RCC 7860 (cell line): ENCODE data around the gene NCKAP1.
A peak's percentile ranks its signal among the peaks of the same experiment; 100 is the strongest.
"Not testable (repeated sequence)": the region's sequence is repeated elsewhere in the genome, so short reads cannot be mapped to it uniquely, and the experiment has no call there.

Source experiments
- DNase-seq: peaks from one replicate; pipeline ENCODE4 v3.0.0-alpha.2; 2015; ENCODE audit warnings: low spot score
- FAIRE-seq: peaks from 2 replicates; lab custom pipeline; 2012; peaks lifted over from hg19 to GRCh38; lab: Jason Lieb, UNC

The NCKAP1 gene

GRCh38 chr2:182915369-182916326 lies 122.6 kb downstream of the NCKAP1 start:
- FAIRE-seq: peak; percentile 92
- peak; percentile 87 for DNase-seq

GRCh38 chr2:182914852-182915251 lies 123.4 kb downstream of the NCKAP1 start:
- DNase-seq (no peak), FAIRE-seq (no peak)

GRCh38 chr2:182913064-182913463 lies 125.2 kb downstream of the NCKAP1 start:
- DNase-seq (no peak), FAIRE-seq (no peak)

- FAIRE-seq (no peak), DNase-seq (no peak)
Observed at GRCh38 chr2:182912518-182912915, 125.7 kb downstream of the NCKAP1 start.

- no peak for FAIRE-seq
Observed at GRCh38 chr2:182911813-182912517, 126.3 kb downstream of the NCKAP1 start.

GRCh38 chr2:182910965-182911364 lies 127.3 kb downstream of the NCKAP1 start:
- FAIRE-seq: no peak
- DNase-seq: no peak

More at GRCh38 chr2:182911813-182912517, 126.3 kb downstream of the NCKAP1 start:
- no peak for DNase-seq

- no peak for DNase-seq
- no peak for FAIRE-seq
Observed at GRCh38 chr2:182907081-182907830, 131.0 kb downstream of the NCKAP1 start.

GRCh38 chr2:182906454-182906853 lies 131.8 kb downstream of the NCKAP1 start:
- DNase-seq: no peak
- FAIRE-seq: no peak

- DNase-seq (no peak), FAIRE-seq (no peak)
Observed at GRCh38 chr2:182904844-182905243, 133.4 kb downstream of the NCKAP1 start.

- no peak for DNase-seq
- FAIRE-seq: no peak
Observed at GRCh38 chr2:182903566-182903965, 134.7 kb downstream of the NCKAP1 start.

GRCh38 chr2:182901748-182902147 lies 136.5 kb downstream of the NCKAP1 start:
- FAIRE-seq: no peak
- no peak for DNase-seq

- no peak for DNase-seq
- no peak for FAIRE-seq
Observed at GRCh38 chr2:182898718-182899117, 139.5 kb downstream of the NCKAP1 start.

- DNase-seq: no peak
- FAIRE-seq: no peak
Observed at GRCh38 chr2:182897137-182897536, 141.1 kb downstream of the NCKAP1 start.

GRCh38 chr2:182895798-182896197 lies 142.5 kb downstream of the NCKAP1 start:
- FAIRE-seq (no peak), DNase-seq (no peak)

- DNase-seq (no peak), FAIRE-seq (no peak)
Observed at GRCh38 chr2:182895169-182895568, 143.1 kb downstream of the NCKAP1 start.

GRCh38 chr2:182894174-182894573 lies 144.1 kb downstream of the NCKAP1 start:
- no peak for FAIRE-seq
- DNase-seq: no peak

GRCh38 chr2:182893666-182894065 lies 144.6 kb downstream of the NCKAP1 start:
- no peak for FAIRE-seq

GRCh38 chr2:182893035-182893434 lies 145.2 kb downstream of the NCKAP1 start:
- DNase-seq, FAIRE-seq: not testable (repeated sequence)

More at GRCh38 chr2:182893666-182894065, 144.6 kb downstream of the NCKAP1 start:
- no peak for DNase-seq

GRCh38 chr2:182891611-182892010 lies 146.6 kb downstream of the NCKAP1 start:
- FAIRE-seq: no peak
- no peak for DNase-seq

GRCh38 chr2:182890773-182891378 lies 147.4 kb downstream of the NCKAP1 start:
- FAIRE-seq (no peak), DNase-seq (no peak)

- DNase-seq: no peak
- no peak for FAIRE-seq
Observed at GRCh38 chr2:182890305-182890704, 148.0 kb downstream of the NCKAP1 start.
